Liver (tissue), 9 donors: ENCODE results near the gene FGD6. TPM values are rescaled to one million over a fixed set of nuclear protein-coding genes. Genes with fewer than 3 reads are reported as not detected.

Experiments
- DNase-seq: peaks from one replicate; pipeline ENCODE4 v3.0.0-alpha.2; 2017; ENCODE audit warnings: low spot score
- H3K27ac ChIP-seq, 2 donors: one replicate each; pipeline ENCODE4 v1.7.0; 2013; ENCODE audit warnings: inconsistent platforms in 2 of 2, low read length in 2 of 2, control low read depth in 1 of 2, low read depth in 1 of 2, mild to moderate bottlenecking in 1 of 2
- H3K27me3 ChIP-seq, 4 donors: one replicate each; pipeline versions ENCODE4 v1.6.1 to v1.7.0; 2013; ENCODE audit warnings: low read length in 3 of 4, inconsistent platforms in 1 of 4, mild to moderate bottlenecking in 1 of 4, moderate library complexity in 1 of 4; ENCODE audit not compliant: control insufficient read depth in 4 of 4, insufficient read depth in 4 of 4
- H3K36me3 ChIP-seq, 4 donors: one replicate each; pipeline versions ENCODE4 v1.6.1 to v1.7.0; 2013; ENCODE audit warnings: low read length in 3 of 4, mild to moderate bottlenecking in 3 of 4, low read depth in 1 of 4, moderate library complexity in 1 of 4; ENCODE audit not compliant: control insufficient read depth in 4 of 4, insufficient read depth in 3 of 4
- H3K4me1 ChIP-seq, 4 donors: one replicate each; pipeline versions ENCODE4 v1.6.1 to v1.7.0; 2013; ENCODE audit warnings: low read length in 3 of 4, mild to moderate bottlenecking in 3 of 4, moderate library complexity in 1 of 4; ENCODE audit not compliant: control insufficient read depth in 4 of 4, insufficient read depth in 4 of 4
- H3K4me3 ChIP-seq, 3 donors: one replicate each; pipeline versions ENCODE4 v1.6.1 to v1.7.0; 2013; ENCODE audit warnings: low read length in 3 of 3, control low read depth in 1 of 3, low read depth in 1 of 3, mild to moderate bottlenecking in 1 of 3
- H3K9ac ChIP-seq, 2 donors: one replicate each; pipeline ENCODE4 v1.7.0; 2013; ENCODE audit warnings: low read length in 2 of 2, mild to moderate bottlenecking in 2 of 2, moderate library complexity in 2 of 2, control low read depth in 1 of 2, low read depth in 1 of 2
- H3K9me3 ChIP-seq, 4 donors: one replicate each; pipeline versions ENCODE4 v1.6.1 to v1.7.0; 2013; ENCODE audit warnings: low read length in 3 of 4; ENCODE audit not compliant: control insufficient read depth in 4 of 4
- ATF3 ChIP-seq: IDR thresholded peaks from 2 replicates; pipeline ENCODE4 v1.6.1; 2016; ENCODE audit warnings: antibody characterized with exemption
- EGR1 ChIP-seq, 2 donors: IDR thresholded peaks; 2 replicates each; pipeline ENCODE4 v1.6.1; 2016 to 2018; ENCODE audit warnings: antibody characterized with exemption in 2 of 2, low read depth in 2 of 2
- FOXA1 ChIP-seq: IDR thresholded peaks from 2 replicates; pipeline ENCODE4 v1.6.1; 2016; ENCODE audit warnings: antibody characterized with exemption
- FOXA2 ChIP-seq: IDR thresholded peaks from 2 replicates; pipeline ENCODE4 v1.6.1; 2016; ENCODE audit warnings: antibody characterized with exemption
- GABPA ChIP-seq, 2 donors: IDR thresholded peaks in 1 of 2; conservative IDR thresholded peaks in 1 of 2; 2 replicates each; pipeline ENCODE4 v1.6.1; 2016; ENCODE audit warnings: antibody characterized with exemption in 2 of 2, mild to moderate bottlenecking in 1 of 2, moderate library complexity in 1 of 2
- HNF4A ChIP-seq, 2 donors: conservative IDR thresholded peaks; 2 replicates each; pipeline ENCODE4 v1.6.1; 2016; ENCODE audit warnings: antibody characterized with exemption in 2 of 2, mild to moderate bottlenecking in 2 of 2
- JUND ChIP-seq, 2 donors: IDR thresholded peaks; 2 replicates each; pipeline ENCODE4 v1.6.1; 2016; ENCODE audit warnings: antibody characterized with exemption in 2 of 2
- NR2F2 ChIP-seq: IDR thresholded peaks from 2 replicates; pipeline ENCODE4 v1.6.1; 2016; ENCODE audit warnings: antibody characterized with exemption
- RAD21 ChIP-seq, 2 donors: IDR thresholded peaks; 2 replicates each; pipeline ENCODE4 v1.6.1; 2016; ENCODE audit warnings: antibody characterized with exemption in 2 of 2, mild to moderate bottlenecking in 2 of 2
- SP1 ChIP-seq: IDR thresholded peaks from 2 replicates; pipeline ENCODE4 v1.6.1; 2018; ENCODE audit warnings: antibody characterized with exemption, mild to moderate bottlenecking
- TAF1 ChIP-seq: conservative IDR thresholded peaks from 2 replicates; pipeline ENCODE4 v1.6.1; 2016; ENCODE audit warnings: antibody characterized with exemption, mild to moderate bottlenecking
- YY1 ChIP-seq: IDR thresholded peaks from 2 replicates; pipeline ENCODE4 v1.6.1; 2016; ENCODE audit warnings: antibody characterized with exemption, mild to moderate bottlenecking
- whole genome bisulfite sequencing: extraction: QIAGEN DNeasy Blood & Tissue Kit; methylation state at CpG from one replicate; pipeline ENCODE4 v1.1.7; 2013; 5-methylcytosine and 5-hydroxymethylcytosine counted together
- polyA plus RNA-seq, 2 donors: library from polyadenylated mRNA; stranded (reverse) in 1 of 2; unstranded in 1 of 2; fragments of 200-250 nt in 1 of 2; fragments of >200 nt in 1 of 2; fragmentation: Nextera tagmentation in 1 of 2; extraction: Ambion mirVana in 1 of 2; gene quantifications; one replicate each; pipeline versions ENCODE4 v1.2.1 to v1.2.3, GENCODE V29; 2013 to 2015
- total RNA-seq, 2 donors: library from RNA; depleted of rRNA; stranded (reverse); fragments of >200 nt; gene quantifications; one replicate each; pipeline ENCODE4 v1.2.3, GENCODE V29; 2014
- TF ChIP-seq, protein P1 (sequence below): fragments of 150-350 bp; IDR thresholded peaks from 2 replicates; pipeline ENCODE4 v1.5.1; 2017; ENCODE audit warnings: improper control_type of control experiment, low read depth, low read length; ENCODE audit not compliant: missing input control
- TF ChIP-seq, protein P2 (sequence below): IDR thresholded peaks from 2 replicates; pipeline ENCODE4 v1.6.1; 2016; ENCODE audit warnings: antibody characterized with exemption
- TF ChIP-seq, protein P3 (sequence below): IDR thresholded peaks from 2 replicates; pipeline ENCODE4 v1.6.1; 2016; ENCODE audit warnings: antibody characterized with exemption
- TF ChIP-seq, protein P4 (sequence below): IDR thresholded peaks from 2 replicates; pipeline ENCODE4 v1.6.1; 2016; ENCODE audit warnings: antibody characterized with exemption, mild to moderate bottlenecking
- donor health status: healthy.
- donor health status: healthy.
- donor health status: healthy.
- donor health status: healthy.
- donor health status: healthy.

FGD6 gene
- total and polyA plus RNA-seq, 4 donors, result 0.54 to 6.9 (median 2.4) TPM

DNA sequence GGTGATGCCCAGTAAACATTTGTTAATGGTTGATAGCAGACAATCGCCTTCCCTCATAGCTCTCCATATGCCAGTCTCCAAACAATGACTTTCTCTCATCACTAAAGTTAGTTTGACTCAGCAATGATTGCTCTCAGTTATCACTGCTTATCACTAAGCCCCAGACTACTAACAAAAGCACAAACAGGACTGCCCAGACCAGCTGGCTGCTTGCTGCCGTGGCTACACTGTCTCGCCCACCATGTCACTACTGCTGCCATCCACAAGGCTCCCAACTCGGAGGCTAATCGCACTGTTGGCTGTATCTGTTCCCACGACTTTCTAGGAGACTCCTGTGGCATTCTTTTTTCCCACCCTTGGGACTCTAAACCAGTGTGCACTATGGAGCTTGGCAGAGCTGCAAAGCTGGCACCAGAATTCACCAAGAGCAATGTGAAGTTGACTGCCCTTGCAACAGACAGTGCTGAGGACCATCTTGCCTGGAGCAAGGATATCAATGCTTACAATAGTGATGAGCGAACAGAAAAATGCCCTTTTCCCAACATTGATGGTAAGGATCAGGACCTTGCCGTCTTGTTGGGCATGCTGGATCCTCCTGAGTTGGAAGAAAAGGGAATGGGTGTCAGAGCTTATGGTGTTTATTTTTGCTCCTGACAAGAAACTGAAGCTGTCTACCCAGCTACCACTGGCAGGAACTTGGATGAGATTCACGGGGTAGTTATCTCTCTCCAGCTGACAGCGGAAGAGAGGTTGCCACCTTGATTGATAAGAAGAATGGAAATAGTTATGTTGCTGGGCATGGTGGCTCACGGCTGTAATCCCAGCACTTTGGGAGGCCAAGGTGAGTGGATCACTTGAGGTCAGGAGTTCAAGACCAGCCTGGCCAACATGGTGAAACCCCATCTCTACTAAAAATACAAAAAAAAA is 116.7 kb downstream of the FGD6 start:
- DNase-seq, result no peak
- H3K9ac ChIP-seq, result no peak overlapping the region
- peaks cover 0 to 11% (median 4%) of the 10 kb centered on the region in 4 donors for H3K4me1 ChIP-seq
- no peaks in the 10 kb centered on the region for H3K9me3 ChIP-seq
- H3K27ac ChIP-seq, result no peak overlapping the region
- TF ChIP-seq, protein P1, sequence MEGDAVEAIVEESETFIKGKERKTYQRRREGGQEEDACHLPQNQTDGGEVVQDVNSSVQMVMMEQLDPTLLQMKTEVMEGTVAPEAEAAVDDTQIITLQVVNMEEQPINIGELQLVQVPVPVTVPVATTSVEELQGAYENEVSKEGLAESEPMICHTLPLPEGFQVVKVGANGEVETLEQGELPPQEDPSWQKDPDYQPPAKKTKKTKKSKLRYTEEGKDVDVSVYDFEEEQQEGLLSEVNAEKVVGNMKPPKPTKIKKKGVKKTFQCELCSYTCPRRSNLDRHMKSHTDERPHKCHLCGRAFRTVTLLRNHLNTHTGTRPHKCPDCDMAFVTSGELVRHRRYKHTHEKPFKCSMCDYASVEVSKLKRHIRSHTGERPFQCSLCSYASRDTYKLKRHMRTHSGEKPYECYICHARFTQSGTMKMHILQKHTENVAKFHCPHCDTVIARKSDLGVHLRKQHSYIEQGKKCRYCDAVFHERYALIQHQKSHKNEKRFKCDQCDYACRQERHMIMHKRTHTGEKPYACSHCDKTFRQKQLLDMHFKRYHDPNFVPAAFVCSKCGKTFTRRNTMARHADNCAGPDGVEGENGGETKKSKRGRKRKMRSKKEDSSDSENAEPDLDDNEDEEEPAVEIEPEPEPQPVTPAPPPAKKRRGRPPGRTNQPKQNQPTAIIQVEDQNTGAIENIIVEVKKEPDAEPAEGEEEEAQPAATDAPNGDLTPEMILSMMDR, result no peak
- TF ChIP-seq FOXA1 (no peak), SP1 (no peak), TAF1 (no peak), FOXA2 (no peak), EGR1 (IDR thresholded peaks at IDR 0.05; ENCODE audit: low read depth in 2 of 2) (no peak), GABPA (IDR thresholded peaks at IDR 0.05 in 1 of 2, conservative IDR thresholded peaks at IDR 0.05 in 1 of 2) (no peak), NR2F2 (no peak), JUND (IDR thresholded peaks at IDR 0.05) (no peak), HNF4A (conservative IDR thresholded peaks at IDR 0.05) (no peak)
- TF ChIP-seq, protein P2, sequence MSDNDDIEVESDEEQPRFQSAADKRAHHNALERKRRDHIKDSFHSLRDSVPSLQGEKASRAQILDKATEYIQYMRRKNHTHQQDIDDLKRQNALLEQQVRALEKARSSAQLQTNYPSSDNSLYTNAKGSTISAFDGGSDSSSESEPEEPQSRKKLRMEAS, result no peak
- TF ChIP-seq, protein P3, sequence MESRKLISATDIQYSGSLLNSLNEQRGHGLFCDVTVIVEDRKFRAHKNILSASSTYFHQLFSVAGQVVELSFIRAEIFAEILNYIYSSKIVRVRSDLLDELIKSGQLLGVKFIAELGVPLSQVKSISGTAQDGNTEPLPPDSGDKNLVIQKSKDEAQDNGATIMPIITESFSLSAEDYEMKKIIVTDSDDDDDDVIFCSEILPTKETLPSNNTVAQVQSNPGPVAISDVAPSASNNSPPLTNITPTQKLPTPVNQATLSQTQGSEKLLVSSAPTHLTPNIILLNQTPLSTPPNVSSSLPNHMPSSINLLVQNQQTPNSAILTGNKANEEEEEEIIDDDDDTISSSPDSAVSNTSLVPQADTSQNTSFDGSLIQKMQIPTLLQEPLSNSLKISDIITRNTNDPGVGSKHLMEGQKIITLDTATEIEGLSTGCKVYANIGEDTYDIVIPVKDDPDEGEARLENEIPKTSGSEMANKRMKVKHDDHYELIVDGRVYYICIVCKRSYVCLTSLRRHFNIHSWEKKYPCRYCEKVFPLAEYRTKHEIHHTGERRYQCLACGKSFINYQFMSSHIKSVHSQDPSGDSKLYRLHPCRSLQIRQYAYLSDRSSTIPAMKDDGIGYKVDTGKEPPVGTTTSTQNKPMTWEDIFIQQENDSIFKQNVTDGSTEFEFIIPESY, result no peak
- peaks cover 0 to 7% (median 6%) of the 10 kb centered on the region in 4 donors for H3K36me3 ChIP-seq
- H3K4me3 ChIP-seq, result no peak overlapping the region
- no peaks in the 10 kb centered on the region for H3K27me3 ChIP-seq
- 87% methylated on average over 11 of the region's 11 CpGs for WGBS

DNA sequence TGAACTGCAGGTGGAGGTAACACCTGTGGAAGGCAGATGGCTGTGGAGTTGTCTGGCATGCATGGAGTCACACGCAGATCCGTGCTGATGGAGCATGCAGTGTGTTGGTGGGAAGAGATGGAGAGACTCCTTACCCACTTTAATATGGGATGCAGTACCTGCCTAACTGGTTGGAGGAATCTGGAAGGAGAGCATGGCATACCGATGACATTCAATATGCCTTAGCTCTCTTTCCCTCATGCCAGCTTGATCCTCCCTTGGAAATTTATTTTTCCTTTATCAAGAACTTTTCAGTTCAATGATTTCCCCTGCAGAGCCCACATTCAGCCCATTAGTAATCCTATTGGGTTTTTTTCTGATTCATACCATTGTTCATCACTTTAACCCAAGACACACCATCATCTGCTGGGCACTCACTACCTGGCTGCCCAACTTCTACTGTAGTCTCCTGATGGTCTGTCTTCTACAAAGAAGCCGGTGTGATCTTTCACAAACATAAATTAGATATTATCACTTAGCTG is 117.9 kb downstream of the FGD6 start:
- Histone ChIP-seq H3K27me3 (no peaks in the 10 kb centered on the region), H3K9me3 (no peaks in the 10 kb centered on the region), H3K27ac (no peak overlapping the region), H3K4me1 (peaks cover 0 to 11% (median 4%) of the 10 kb centered on the region in 4 donors), H3K9ac (no peak overlapping the region), H3K4me3 (no peak overlapping the region), H3K36me3 (peaks cover 0 to 7% (median 6%) of the 10 kb centered on the region in 4 donors)
- WGBS, result 98% methylated on average over 4 of the region's 4 CpGs
- no peak for DNase-seq
- TF ChIP-seq ATF3, result no peak
- no peak for TF ChIP-seq FOXA1
- TF ChIP-seq, protein P3, result no peak
- TF ChIP-seq, protein P1, result no peak
- TF ChIP-seq YY1, result no peak
- TF ChIP-seq TAF1, result no peak
- TF ChIP-seq RAD21 (IDR thresholded peaks at IDR 0.05), result no peak
- no peak for TF ChIP-seq JUND (IDR thresholded peaks at IDR 0.05)
- no peak for TF ChIP-seq FOXA2
- TF ChIP-seq, protein P4, sequence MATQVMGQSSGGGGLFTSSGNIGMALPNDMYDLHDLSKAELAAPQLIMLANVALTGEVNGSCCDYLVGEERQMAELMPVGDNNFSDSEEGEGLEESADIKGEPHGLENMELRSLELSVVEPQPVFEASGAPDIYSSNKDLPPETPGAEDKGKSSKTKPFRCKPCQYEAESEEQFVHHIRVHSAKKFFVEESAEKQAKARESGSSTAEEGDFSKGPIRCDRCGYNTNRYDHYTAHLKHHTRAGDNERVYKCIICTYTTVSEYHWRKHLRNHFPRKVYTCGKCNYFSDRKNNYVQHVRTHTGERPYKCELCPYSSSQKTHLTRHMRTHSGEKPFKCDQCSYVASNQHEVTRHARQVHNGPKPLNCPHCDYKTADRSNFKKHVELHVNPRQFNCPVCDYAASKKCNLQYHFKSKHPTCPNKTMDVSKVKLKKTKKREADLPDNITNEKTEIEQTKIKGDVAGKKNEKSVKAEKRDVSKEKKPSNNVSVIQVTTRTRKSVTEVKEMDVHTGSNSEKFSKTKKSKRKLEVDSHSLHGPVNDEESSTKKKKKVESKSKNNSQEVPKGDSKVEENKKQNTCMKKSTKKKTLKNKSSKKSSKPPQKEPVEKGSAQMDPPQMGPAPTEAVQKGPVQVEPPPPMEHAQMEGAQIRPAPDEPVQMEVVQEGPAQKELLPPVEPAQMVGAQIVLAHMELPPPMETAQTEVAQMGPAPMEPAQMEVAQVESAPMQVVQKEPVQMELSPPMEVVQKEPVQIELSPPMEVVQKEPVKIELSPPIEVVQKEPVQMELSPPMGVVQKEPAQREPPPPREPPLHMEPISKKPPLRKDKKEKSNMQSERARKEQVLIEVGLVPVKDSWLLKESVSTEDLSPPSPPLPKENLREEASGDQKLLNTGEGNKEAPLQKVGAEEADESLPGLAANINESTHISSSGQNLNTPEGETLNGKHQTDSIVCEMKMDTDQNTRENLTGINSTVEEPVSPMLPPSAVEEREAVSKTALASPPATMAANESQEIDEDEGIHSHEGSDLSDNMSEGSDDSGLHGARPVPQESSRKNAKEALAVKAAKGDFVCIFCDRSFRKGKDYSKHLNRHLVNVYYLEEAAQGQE, result no peak
- no peak for TF ChIP-seq HNF4A (conservative IDR thresholded peaks at IDR 0.05)
